Epidermal melanocyte (primary cell): Measurements from ENCODE around the gene LRFN2.

Source experiments
- DNase-seq: peaks from one replicate; pipeline ENCODE4 v3.0.0; 2011; ENCODE audit warnings: low spot score; ENCODE audit not compliant: insufficient read length

The LRFN2 gene

GRCh38 chr6:40543776-40544175 is 43.4 kb downstream of the LRFN2 start:
- no peak for DNase-seq

DNA sequence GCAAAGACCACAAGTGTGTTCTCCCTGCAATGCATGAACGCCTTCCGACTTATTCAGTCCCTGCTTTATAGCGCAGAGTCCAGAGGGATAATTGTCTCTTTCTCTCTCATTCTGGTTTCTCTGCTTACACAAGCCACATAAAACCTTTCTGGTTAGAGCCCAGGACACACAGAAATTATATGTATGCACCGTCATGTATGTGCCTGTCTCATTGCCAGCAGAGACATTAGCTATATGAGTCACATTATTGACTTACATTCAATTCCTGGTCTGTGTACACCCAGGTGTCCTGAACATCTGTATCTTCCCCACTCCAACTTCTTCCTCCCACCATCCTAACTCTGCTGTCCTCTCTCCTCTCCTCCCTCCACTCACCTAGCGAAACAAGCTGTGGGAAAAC is 44.0 kb downstream of the LRFN2 start:
- no peak for DNase-seq

DNA sequence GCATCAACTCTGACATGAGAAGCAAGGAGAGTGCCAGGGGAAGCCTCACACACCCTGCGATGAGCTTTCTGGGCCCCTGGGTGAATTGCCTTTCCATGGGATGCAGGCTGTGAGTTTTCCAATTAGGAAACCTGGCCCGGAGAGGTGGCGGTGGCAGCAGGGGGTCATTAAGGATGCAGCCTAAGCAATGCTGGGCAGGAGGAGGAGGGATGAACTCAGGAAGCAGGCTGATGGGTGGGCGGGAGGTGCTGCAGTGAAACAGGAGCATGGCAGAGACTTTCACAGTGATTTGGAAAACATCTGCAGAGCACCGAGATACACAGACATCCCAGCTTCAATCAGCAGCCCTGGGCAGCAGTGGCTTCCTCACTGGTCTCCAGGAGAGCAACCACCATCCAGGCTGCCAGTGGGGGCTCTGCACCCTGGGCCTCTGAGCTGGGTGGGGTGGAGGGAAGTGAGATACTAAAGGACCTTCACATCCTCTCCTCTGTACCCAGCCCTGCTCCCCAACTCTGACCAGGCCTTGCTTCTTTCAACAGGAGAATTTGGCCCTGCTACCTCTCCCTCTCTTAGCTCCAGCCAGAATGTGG is 44.9 kb downstream of the LRFN2 start:
- DNase-seq: no peak

DNA sequence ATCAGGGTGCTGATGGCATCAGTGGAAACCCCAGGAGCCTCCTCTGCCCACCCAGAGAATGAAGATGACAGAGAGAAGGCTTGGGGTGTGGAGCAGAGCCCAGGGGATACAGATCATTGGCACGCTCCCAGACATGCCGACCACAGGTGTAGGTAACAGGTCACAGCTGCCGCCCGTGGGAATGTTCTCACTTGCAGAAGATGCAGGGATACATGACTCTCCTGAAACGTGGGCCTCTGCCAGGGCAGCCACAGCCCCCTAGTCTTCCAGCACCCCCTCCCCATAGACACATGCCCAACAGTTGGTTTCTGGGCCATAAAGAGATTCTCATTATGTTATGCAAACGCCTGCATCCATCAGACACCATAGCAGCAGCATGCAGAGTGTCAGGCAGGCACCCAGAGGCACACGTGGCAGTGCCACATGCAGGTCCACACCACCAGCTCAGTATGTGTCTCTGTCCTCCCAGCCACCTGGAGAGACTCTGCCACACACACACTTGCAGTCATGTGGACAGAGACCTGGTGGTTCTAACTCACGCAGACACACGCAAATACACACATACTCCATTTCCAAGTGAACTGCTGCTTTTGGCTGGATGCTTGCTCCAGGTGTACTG is 45.5 kb downstream of the LRFN2 start:
- DNase-seq: no peak

DNA sequence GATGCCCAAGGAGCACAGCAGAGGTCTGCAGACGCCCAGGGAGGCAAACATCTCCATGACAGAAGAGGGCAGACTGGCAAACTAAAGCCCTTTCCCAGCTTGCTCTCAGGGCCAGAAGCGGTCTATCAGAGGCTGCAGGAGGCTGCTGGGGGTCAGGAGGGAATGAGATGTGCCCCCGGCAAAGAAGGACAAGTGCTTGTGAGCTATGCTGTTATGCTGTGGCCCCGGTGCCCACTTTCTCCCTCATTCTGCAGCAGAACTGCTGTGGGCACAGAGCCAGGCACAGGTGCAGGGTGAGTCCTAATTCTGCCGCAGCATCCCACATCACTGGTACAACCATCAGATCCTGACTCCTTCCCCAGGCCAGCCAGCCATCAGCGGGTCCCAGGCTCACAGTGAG is 46.4 kb downstream of the LRFN2 start:
- DNase-seq: no peak

DNA sequence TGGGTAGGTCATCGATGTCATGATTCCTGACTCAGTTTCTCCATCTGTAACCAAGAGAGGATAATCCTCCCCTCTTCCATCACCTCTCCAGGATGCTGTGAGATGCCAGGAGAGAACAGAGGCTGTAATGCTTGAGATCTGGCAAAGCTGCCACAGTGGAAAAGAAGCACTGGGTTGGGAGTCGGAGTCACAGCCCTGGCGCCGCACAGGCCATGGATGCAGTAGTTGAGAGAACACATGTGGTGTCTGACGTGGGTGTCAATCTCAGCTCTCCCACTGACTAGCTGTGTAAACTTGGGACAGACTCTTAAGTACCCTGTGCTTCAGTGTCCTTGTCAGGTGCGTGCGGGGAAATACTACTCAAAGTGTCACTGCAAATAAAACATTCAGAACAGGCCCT is 47.3 kb downstream of the LRFN2 start:
- no peak for DNase-seq

- DNase-seq: no peak
These were observed 48.6 kb downstream of the LRFN2 start for GRCh38 chr6:40538556-40538955.

- DNase-seq: no peak
These were observed 49.7 kb downstream of the LRFN2 start for GRCh38 chr6:40537446-40537845.

DNA sequence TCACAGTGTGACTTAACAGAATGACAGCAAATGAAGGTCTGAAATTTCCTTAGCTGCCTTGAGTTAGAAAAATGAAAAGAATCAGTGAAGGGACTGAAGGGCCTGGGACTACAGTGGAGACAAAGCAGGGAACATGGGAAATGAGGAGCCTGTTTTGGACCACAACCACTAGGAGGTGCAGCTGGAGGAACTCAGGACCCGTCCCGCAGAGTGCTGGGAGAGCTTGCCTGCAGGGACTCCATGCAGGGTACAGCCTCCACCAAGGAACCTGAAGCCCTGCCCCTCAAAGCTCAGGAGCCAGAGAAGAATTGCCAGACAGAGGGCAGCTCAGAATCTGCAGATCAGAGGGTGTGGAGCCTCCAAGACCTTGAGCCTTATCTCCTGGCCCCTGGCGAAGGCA is 50.7 kb downstream of the LRFN2 start:
- DNase-seq: no peak

DNA sequence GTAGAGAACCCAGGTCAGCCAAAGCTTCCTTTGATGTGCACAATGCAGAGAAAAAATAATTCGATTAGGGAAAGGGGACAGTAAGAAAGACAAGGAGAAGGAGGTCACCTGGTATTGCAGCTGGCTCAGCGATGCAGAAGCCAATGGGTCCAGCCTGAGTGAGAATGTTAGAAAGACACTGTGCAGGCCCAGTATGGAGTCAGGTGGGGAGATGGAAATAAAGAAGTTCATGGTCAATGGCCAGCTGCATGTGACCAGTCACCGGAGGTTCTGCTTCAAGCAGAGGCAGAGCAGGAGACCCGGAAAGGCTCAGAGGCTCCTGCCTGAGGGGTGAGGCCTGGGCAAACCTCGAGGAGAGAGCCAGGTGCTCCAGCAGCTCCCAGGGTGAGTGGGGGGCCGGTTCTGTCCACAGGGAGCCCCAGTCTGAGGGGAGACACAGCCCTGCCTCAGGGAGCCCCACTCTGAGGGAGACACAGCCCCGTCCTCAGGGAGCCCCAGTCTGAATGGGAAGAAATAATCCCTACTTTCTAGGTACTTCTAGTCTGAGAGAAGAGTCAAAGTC is 51.3 kb downstream of the LRFN2 start:
- DNase-seq: no peak

DNA sequence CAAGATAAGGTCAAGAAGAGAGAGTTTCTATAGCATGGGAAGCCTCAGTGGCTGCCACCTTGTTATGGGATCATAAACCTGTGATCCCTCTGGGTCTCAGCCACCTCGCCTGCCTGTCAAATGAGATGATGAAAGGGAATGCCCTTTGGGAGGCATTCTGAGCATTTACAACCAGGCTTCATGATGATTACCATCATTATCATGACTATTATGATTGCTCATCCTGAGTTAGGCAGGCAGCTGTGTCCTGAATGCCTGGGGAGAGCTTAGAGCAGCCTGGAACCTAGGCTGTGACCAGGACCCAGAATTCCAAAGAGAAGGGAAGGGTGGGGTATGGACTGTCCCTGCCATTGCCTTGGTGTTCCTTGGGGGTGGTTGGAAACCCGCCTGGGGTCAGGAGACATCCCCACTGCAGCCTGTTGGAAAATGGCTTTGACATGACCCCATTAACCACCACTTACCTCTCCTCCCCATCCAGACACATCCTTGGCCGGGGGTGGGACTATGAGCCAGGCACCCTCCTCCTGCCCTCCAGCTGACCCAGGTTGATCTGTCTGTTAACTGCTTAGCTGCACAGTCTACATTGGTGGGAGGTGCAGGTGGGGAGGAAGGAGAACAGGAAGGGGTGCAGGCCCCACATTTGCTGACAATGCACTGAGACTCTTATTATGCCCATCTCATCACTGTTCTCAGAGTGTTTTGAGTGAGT is 51.9 kb downstream of the LRFN2 start:
- DNase-seq: no peak

GRCh38 chr6:40532349-40533000 is 54.7 kb downstream of the LRFN2 start:
- no peak for DNase-seq

GRCh38 chr6:40529919-40530318 is 57.2 kb downstream of the LRFN2 start:
- DNase-seq: no peak

- DNase-seq: no peak
These were observed 58.1 kb downstream of the LRFN2 start for GRCh38 chr6:40529040-40529439.

GRCh38 chr6:40528051-40528450 is 59.1 kb downstream of the LRFN2 start:
- no peak for DNase-seq

GRCh38 chr6:40526036-40526435 is 61.1 kb downstream of the LRFN2 start:
- no peak for DNase-seq

- no peak for DNase-seq
These were observed 62.2 kb downstream of the LRFN2 start for GRCh38 chr6:40524797-40525585.

GRCh38 chr6:40523505-40524172 is 63.5 kb downstream of the LRFN2 start:
- no peak for DNase-seq

GRCh38 chr6:40521496-40521895 is 65.7 kb downstream of the LRFN2 start:
- no peak for DNase-seq

DNA sequence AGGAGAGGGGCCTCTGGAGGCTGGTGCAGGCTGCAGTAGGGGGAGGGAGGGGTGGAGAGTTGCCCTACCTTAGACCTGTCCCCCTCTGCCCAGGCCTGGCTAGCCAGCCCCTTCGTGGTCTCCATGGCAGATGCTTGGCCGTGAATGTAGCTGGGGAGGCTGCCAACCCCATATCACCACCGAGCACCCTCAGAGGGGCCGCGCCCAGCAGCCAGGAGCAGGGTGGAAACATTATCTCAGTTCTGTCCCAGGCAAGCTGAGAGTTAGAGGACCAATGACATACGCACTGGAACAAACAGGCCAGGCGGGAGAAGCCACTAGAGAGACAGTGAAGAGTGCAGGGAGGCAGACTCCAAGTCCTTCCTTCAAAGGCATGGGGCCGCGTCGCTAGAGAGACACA is 66.5 kb downstream of the LRFN2 start:
- DNase-seq: no peak

DNA sequence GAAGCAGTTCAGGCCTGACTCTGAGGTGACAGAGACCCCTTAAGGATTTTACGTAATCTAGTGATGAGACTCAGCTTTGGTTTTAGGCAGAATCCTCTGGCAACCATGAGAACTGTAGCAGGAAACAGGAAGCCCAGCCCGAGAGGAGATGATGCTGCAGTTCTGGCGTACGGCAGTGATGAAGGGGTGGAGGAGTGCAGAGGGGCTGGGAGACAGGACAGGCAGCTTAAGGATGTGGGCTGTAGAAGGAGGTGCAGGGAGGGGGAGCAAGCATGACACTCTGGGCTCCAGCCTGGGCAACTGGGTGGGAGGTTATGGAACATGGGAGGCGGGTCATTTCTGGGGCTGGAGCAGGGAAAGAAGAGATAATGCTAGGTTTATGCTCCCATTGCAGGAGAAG is 67.1 kb downstream of the LRFN2 start:
- DNase-seq: no peak
